Measurements from ENCODE around the gene ENTPD3. TPM values are rescaled to one million over a fixed set of nuclear protein-coding genes. Genes with fewer than 3 reads are reported as not detected.

The ENTPD3 gene
- total RNA-seq, 1 experiment from 2014 or later: not detected

- Histone ChIP-seq H3K4ac (ENCODE audit: low read depth, low read length) (no peak overlapping the region), H3K14ac (ENCODE audit: insufficient read depth, low read length) (no peak overlapping the region), H4K5ac (ENCODE audit: insufficient read length, low read depth, low read length) (no peak overlapping the region), H3K9me3 (ENCODE audit: control insufficient read depth, low read depth, low read length) (no peaks in the 10 kb centered on the region), H3K79me2 (ENCODE audit: insufficient read depth, low read length) (no peaks in the 10 kb centered on the region), H4K8ac (replicated peaks; ENCODE audit: insufficient read length, low read depth, low read length) (no peak overlapping the region), H2BK5ac (ENCODE audit: insufficient read length, low read length) (no peak overlapping the region), H4K20me1 (ENCODE audit: control insufficient read depth, insufficient read depth, insufficient read length) (no peaks in the 10 kb centered on the region), H2AK5ac (ENCODE audit: insufficient read length, low read length) (no peak overlapping the region), H3K79me1 (ENCODE audit: insufficient read depth, low read depth, low read length, poor library complexity, severe bottlenecking) (no peaks in the 10 kb centered on the region), H2BK12ac (ENCODE audit: insufficient read length, low read depth, low read length) (no peak overlapping the region), H3K23me2 (ENCODE audit: insufficient read length, low read depth, low read length, poor library complexity, severe bottlenecking) (no peaks in the 10 kb centered on the region), H2BK20ac (ENCODE audit: low read depth, low read length, poor library complexity, severe bottlenecking) (no peak overlapping the region), H4K91ac (ENCODE audit: insufficient read length, low read depth, low read length) (no peak overlapping the region), H3T11ph (ENCODE audit: low read length) (no peak overlapping the region), H2AFZ (ENCODE audit: low read length) (no peak overlapping the region), H3K4me2 (ENCODE audit: insufficient read depth, insufficient read length, low read length) (no peak overlapping the region), H2BK15ac (ENCODE audit: low read depth, low read length) (no peak overlapping the region), H2BK120ac (ENCODE audit: low read depth, low read length, poor library complexity, severe bottlenecking) (no peak overlapping the region), H3K27me3 (ENCODE audit: insufficient read depth, low read length) (no peaks in the 10 kb centered on the region), H3K23ac (ENCODE audit: insufficient read length, low read depth, low read length) (no peak overlapping the region), H3K9ac (ENCODE audit: extremely low read depth, insufficient read length, low read length) (no peak overlapping the region), H3K18ac (ENCODE audit: insufficient read length, low read depth, low read length) (no peak overlapping the region), H3K4me1 (ENCODE audit: insufficient read depth, low read length) (no peaks in the 10 kb centered on the region), H3K56ac (ENCODE audit: insufficient read length, low read depth, low read length) (no peak overlapping the region), H3K27ac (ENCODE audit: insufficient read length, low read depth, low read length) (no peak overlapping the region)
- Mint-ChIP-seq H3K27me3 (ENCODE audit: low read depth) (peaks cover 10% of the 10 kb centered on the region), H3K4me1 (peaks cover 3 to 6% of the 10 kb centered on the region in 2 experiments; a peak in 3 of 4 replicates), H3K27ac (no peak overlapping the region), H3K36me3 (ENCODE audit: insufficient read depth in 1 of 3, low read depth in 3 of 3) (no peaks in the 10 kb centered on the region), H3K4me3 (no peak overlapping the region), H3K9me3 (no peaks in the 10 kb centered on the region)
- DNase-seq: no peak
- no peak for TF ChIP-seq CTCF (conservative IDR thresholded peaks at IDR 0.05)
- no CpG with 5 or more reads among the region's 1 CpG for WGBS (ENCODE audit: extremely low coverage, insufficient read length, low lambda C conversion rate)
Observed at GRCh38 chr3:40414270-40414669, 27.3 kb downstream of the ENTPD3 start.

All from H9 (cell line).